ENCODE measurements around the gene MYH14. TPM values are rescaled to one million over a fixed set of nuclear protein-coding genes. Genes with fewer than 3 reads are reported as not detected.

MYH14 gene
- total RNA-seq, 2 experiments from 2014 or later: not detected

DNA sequence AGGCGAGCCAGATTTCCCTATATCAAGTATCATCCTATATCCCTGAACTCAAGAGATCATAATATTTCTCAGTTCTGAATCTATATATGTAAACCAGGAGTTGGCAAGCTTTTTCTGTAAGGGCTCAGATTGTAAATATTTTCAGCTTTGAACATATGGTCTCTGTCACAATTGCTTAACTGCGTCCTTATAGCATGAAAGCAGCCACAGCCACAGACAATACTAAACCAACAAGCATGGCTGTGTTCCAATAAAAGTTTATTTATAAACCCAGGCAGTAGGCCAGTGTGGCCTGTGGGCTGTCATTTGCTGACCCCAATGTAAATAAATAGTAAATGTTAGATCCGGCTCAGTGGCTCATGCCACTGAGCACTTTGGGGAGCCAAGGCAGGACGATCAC lies 12.2 kb upstream of the MYH14 start:
- no peaks in the 10 kb centered on the region for H3K36me3 ChIP-seq (ENCODE audit: insufficient read depth, low read length)
- ChIA-PET CTCF (ENCODE audit: unreplicated experiment) (no interaction called here), POLR2A (no interaction called here)
- BruUV-seq (replicated peaks): no TSS peak
- H3K9me2 ChIP-seq (ENCODE audit: insufficient read depth, low read length): no peaks in the 10 kb centered on the region
- H3K9me3 ChIP-seq (ENCODE audit: low read length): no peaks in the 10 kb centered on the region
- H3K4me2 ChIP-seq (ENCODE audit: low read length): no peak overlapping the region
- intact Hi-C loops (cut with micrococcal nuclease; ENCODE audit: unreplicated experiment): no loop called here
- H4K20me1 ChIP-seq (ENCODE audit: insufficient read depth, low read length): no peaks in the 10 kb centered on the region
- DNase-seq (ENCODE audit: low spot score): no peak
- H3K4me3 ChIP-seq (ENCODE audit: low read depth, low read length, poor library complexity, severe bottlenecking): no peak overlapping the region
- H3K4me1 ChIP-seq (ENCODE audit: insufficient read depth, low read length, poor library complexity, severe bottlenecking): no peaks in the 10 kb centered on the region
- H2AFZ ChIP-seq (ENCODE audit: low read length): no peak overlapping the region
- TF ChIP-seq EZH2phosphoT487 (IDR thresholded peaks at IDR 0.05; ENCODE audit: borderline replicate concordance, low read depth, low read length): no peak
- TF ChIP-seq, protein P1, sequence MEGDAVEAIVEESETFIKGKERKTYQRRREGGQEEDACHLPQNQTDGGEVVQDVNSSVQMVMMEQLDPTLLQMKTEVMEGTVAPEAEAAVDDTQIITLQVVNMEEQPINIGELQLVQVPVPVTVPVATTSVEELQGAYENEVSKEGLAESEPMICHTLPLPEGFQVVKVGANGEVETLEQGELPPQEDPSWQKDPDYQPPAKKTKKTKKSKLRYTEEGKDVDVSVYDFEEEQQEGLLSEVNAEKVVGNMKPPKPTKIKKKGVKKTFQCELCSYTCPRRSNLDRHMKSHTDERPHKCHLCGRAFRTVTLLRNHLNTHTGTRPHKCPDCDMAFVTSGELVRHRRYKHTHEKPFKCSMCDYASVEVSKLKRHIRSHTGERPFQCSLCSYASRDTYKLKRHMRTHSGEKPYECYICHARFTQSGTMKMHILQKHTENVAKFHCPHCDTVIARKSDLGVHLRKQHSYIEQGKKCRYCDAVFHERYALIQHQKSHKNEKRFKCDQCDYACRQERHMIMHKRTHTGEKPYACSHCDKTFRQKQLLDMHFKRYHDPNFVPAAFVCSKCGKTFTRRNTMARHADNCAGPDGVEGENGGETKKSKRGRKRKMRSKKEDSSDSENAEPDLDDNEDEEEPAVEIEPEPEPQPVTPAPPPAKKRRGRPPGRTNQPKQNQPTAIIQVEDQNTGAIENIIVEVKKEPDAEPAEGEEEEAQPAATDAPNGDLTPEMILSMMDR (conservative IDR thresholded peaks at IDR 0.05; ENCODE audit: low read length): no peak
- no peak overlapping the region for H3K27ac ChIP-seq (ENCODE audit: low read depth, low read length, poor library complexity, severe bottlenecking)
- H3K79me2 ChIP-seq (ENCODE audit: insufficient read depth, low read depth, low read length): no peaks in the 10 kb centered on the region

DNA sequence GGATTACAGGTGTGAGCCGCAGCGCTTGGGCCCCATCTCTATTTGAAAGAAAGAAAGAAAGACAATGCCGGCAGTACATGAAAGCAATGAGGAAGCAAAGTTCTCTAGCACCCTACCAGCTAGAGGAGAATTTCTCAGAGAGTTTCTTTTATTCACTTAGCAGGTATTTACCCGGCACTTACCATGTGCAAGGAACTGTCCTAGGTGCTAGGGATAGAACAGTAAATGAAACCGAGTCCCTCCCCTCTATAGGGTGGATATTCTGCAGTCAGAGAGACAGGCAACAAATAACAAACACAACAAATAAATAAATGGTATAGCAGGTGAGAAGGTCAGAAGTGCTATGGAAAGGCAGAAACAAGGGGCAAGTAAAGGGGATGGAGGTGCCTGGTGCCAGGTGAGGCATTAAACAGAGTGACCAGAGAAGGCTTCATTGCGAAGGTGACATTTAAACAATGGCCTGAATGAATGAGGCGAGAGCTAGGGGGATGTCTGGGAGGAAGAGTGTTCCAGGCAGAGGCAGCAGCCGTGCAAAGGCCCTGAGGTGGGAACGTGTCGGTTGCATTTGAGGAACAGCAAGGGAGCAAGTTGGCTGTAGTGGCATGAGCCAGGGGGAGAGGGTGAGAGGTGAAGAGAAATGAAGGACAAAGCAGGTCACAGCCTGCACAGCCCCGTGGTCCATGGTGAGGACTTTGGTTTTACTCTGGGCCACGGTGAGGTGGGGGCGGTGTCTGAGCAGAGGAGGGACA lies 10.8 kb upstream of the MYH14 start:
- TF ChIP-seq, protein P1 (conservative IDR thresholded peaks at IDR 0.05; ENCODE audit: low read length): no peak
- TF ChIP-seq EZH2phosphoT487 (IDR thresholded peaks at IDR 0.05; ENCODE audit: borderline replicate concordance, low read depth, low read length): no peak

DNA sequence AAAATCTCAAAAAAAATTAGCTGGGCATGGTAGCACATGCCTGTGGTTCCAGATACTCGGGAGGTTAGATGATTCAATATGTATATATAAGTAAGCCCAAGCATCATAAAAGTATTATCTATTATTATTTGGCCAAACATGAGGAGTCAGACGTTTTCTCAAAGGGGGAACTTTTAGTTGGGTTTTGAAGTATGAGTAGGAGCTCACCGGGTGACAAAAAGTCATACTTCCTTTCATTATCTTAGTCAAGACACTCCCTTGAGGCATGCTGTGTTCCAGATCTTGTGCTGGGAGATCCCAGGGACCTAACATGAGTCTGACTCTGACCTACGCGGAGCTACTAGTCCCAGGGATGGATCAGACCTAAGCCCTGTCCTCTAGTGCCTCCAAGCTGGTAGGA lies 8.2 kb upstream of the MYH14 start:
- H3K9me2 ChIP-seq (ENCODE audit: insufficient read depth, low read length): no peaks in the 10 kb centered on the region
- no peak overlapping the region for H3K27ac ChIP-seq (ENCODE audit: low read depth, low read length, poor library complexity, severe bottlenecking)
- no peak overlapping the region for H3K4me3 ChIP-seq (ENCODE audit: low read depth, low read length, poor library complexity, severe bottlenecking)
- no peaks in the 10 kb centered on the region for H3K36me3 ChIP-seq (ENCODE audit: insufficient read depth, low read length)
- DNase-seq (ENCODE audit: low spot score): no peak
- no peak for TF ChIP-seq EZH2phosphoT487 (IDR thresholded peaks at IDR 0.05; ENCODE audit: borderline replicate concordance, low read depth, low read length)
- TF ChIP-seq, protein P1 (conservative IDR thresholded peaks at IDR 0.05; ENCODE audit: low read length): no peak
- no peaks in the 10 kb centered on the region for H3K4me1 ChIP-seq (ENCODE audit: insufficient read depth, low read length, poor library complexity, severe bottlenecking)
- H2AFZ ChIP-seq (ENCODE audit: low read length): no peak overlapping the region
- CTCF ChIA-PET (ENCODE audit: unreplicated experiment): no interaction called here
- intact Hi-C loops (cut with micrococcal nuclease; ENCODE audit: unreplicated experiment): no loop called here
- H3K4me2 ChIP-seq (ENCODE audit: low read length): no peak overlapping the region
- no TSS peak for BruUV-seq (replicated peaks)
- no peaks in the 10 kb centered on the region for H4K20me1 ChIP-seq (ENCODE audit: insufficient read depth, low read length)
- POLR2A ChIA-PET: no interaction called here
- no peaks in the 10 kb centered on the region for H3K79me2 ChIP-seq (ENCODE audit: insufficient read depth, low read depth, low read length)
- no peaks in the 10 kb centered on the region for H3K9me3 ChIP-seq (ENCODE audit: low read length)

More for the DNA sequence above, 10.8 kb upstream of the MYH14 start:
- Histone ChIP-seq H3K4me2 (ENCODE audit: low read length) (no peak overlapping the region), H3K9me3 (ENCODE audit: low read length) (no peaks in the 10 kb centered on the region), H3K79me2 (ENCODE audit: insufficient read depth, low read depth, low read length) (no peaks in the 10 kb centered on the region), H2AFZ (ENCODE audit: low read length) (no peak overlapping the region), H3K4me1 (ENCODE audit: insufficient read depth, low read length, poor library complexity, severe bottlenecking) (no peaks in the 10 kb centered on the region), H4K20me1 (ENCODE audit: insufficient read depth, low read length) (no peaks in the 10 kb centered on the region), H3K36me3 (ENCODE audit: insufficient read depth, low read length) (no peaks in the 10 kb centered on the region), H3K27ac (ENCODE audit: low read depth, low read length, poor library complexity, severe bottlenecking) (no peak overlapping the region), H3K4me3 (ENCODE audit: low read depth, low read length, poor library complexity, severe bottlenecking) (no peak overlapping the region), H3K9me2 (ENCODE audit: insufficient read depth, low read length) (no peaks in the 10 kb centered on the region)
- ChIA-PET CTCF (ENCODE audit: unreplicated experiment) (interaction anchor here (0.6 kb wide), 1 partner anchor 136 kb away, joined by 3 read pairs; the partner anchor contains the start of gene KCNC3), POLR2A (interaction anchor here (0.6 to 0.7 kb wide), 3 partner anchors 17 to 90 kb away, joined by 3 to 4 read pairs (median 3); no protein-coding TSS in a partner anchor)
- no TSS peak for BruUV-seq (replicated peaks)
- intact Hi-C loops (cut with micrococcal nuclease; ENCODE audit: unreplicated experiment): no loop called here
- DNase-seq (ENCODE audit: low spot score): no peak
